22Rv1 (cell line): ENCODE measurements around the gene DPYSL4.

Experiments used
- ZFX ChIP-seq: fragments of 450-650 bp; IDR thresholded peaks from 2 replicates; pipeline ENCODE4 v1.6.1; 2017; ENCODE audit warnings: antibody characterized with exemption, borderline replicate concordance
- TF ChIP-seq, protein P1 (sequence below): fragments of 450-650 bp; IDR thresholded peaks from 2 replicates; pipeline ENCODE4 v1.5.1; 2017; ENCODE audit warnings: mild to moderate bottlenecking

DNA sequence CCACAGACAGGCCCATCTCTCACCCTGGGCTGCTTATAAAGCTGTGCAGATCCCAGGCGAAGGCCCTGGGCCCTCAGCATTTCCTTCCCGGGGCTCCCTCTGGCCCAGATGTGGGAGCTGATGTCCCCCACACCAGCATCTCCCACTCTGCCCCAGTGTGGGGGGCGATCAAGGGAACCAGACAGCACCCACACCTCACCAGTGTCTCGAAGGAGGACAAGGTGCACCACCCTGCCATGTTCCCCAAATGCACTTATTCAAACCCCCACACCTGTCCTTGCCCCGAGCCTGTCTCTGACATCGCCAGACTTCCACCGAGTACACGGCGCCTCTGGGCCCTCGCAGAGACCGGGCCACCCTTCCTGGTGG lies 19.6 kb downstream of the DPYSL4 start:
- TF ChIP-seq, protein P1, sequence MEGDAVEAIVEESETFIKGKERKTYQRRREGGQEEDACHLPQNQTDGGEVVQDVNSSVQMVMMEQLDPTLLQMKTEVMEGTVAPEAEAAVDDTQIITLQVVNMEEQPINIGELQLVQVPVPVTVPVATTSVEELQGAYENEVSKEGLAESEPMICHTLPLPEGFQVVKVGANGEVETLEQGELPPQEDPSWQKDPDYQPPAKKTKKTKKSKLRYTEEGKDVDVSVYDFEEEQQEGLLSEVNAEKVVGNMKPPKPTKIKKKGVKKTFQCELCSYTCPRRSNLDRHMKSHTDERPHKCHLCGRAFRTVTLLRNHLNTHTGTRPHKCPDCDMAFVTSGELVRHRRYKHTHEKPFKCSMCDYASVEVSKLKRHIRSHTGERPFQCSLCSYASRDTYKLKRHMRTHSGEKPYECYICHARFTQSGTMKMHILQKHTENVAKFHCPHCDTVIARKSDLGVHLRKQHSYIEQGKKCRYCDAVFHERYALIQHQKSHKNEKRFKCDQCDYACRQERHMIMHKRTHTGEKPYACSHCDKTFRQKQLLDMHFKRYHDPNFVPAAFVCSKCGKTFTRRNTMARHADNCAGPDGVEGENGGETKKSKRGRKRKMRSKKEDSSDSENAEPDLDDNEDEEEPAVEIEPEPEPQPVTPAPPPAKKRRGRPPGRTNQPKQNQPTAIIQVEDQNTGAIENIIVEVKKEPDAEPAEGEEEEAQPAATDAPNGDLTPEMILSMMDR, result no peak
- no peak for TF ChIP-seq ZFX
